Activated CD4-positive, alpha-beta T cell treated with anti-CD3 and anti-CD28 coated beads, Interleukin-2, amount 50 U/mL, for 48 hours (primary cell): ENCODE measurements around the gene HSD17B4.
"Not testable (repeated sequence)": the region's sequence is repeated elsewhere in the genome, so short reads cannot be mapped to it uniquely, and the experiment has no call there.

ENCODE experiments used
- DNase-seq, 2 experiments: peaks; one replicate each; pipeline ENCODE4 v3.0.0-alpha.2; 2020

Gene HSD17B4

GRCh38 chr5:119483155-119483554 lies 30.9 kb downstream of the HSD17B4 start:
- DNase-seq, result no peak

GRCh38 chr5:119484884-119485283 lies 32.6 kb downstream of the HSD17B4 start:
- DNase-seq, result no peak

- DNase-seq, result no peak
Observed at GRCh38 chr5:119501671-119502179, 49.4 kb downstream of the HSD17B4 start.

- not testable (repeated sequence) for DNase-seq
Observed at GRCh38 chr5:119503939-119504338, 51.6 kb downstream of the HSD17B4 start.

GRCh38 chr5:119512277-119512676 lies 60.0 kb downstream of the HSD17B4 start:
- no peak for DNase-seq

GRCh38 chr5:119515192-119515591 lies 62.9 kb downstream of the HSD17B4 start:
- no peak for DNase-seq

- not testable (repeated sequence) for DNase-seq
Observed at GRCh38 chr5:119517115-119517514, 64.8 kb downstream of the HSD17B4 start.

- DNase-seq, result no peak
Observed at GRCh38 chr5:119521232-119521631, 68.9 kb downstream of the HSD17B4 start.

GRCh38 chr5:119522841-119523240 lies 70.5 kb downstream of the HSD17B4 start:
- DNase-seq, result no peak

- DNase-seq, result no peak
Observed at GRCh38 chr5:119524485-119524884, 72.2 kb downstream of the HSD17B4 start.

- DNase-seq, result no peak
Observed at GRCh38 chr5:119527351-119527750, 75.1 kb downstream of the HSD17B4 start.

GRCh38 chr5:119529811-119530210 lies 77.5 kb downstream of the HSD17B4 start:
- no peak for DNase-seq

GRCh38 chr5:119532637-119533036 lies 80.3 kb downstream of the HSD17B4 start:
- no peak for DNase-seq

GRCh38 chr5:119537704-119538103 lies 85.4 kb downstream of the HSD17B4 start:
- no peak for DNase-seq

- DNase-seq, result no peak
Observed at GRCh38 chr5:119541716-119542115, 89.4 kb downstream of the HSD17B4 start.

GRCh38 chr5:119551819-119552218 lies 99.5 kb downstream of the HSD17B4 start:
- DNase-seq, result no peak

GRCh38 chr5:119554597-119554996 lies 102.3 kb downstream of the HSD17B4 start:
- DNase-seq, result no peak

- no peak for DNase-seq
Observed at GRCh38 chr5:119570910-119571309, 118.6 kb downstream of the HSD17B4 start.

- DNase-seq, result peak in 1 of 2 experiments; percentile 6
Observed at GRCh38 chr5:119578937-119579336, 126.6 kb downstream of the HSD17B4 start.

- no peak for DNase-seq
Observed at GRCh38 chr5:119582987-119583386, 130.7 kb downstream of the HSD17B4 start.

- DNase-seq, result no peak
Observed at GRCh38 chr5:119583684-119584083, 131.4 kb downstream of the HSD17B4 start.
